GM21381 (cell line): Measurements from ENCODE around the gene LPAR1.

Source experiments
- ATAC-seq: cut with Tn5 transposase; IDR thresholded peaks from one replicate; pipeline ENCODE4 v1.9.1; 2021; ENCODE audit warnings: mild to moderate bottlenecking, moderate library complexity; ENCODE audit not compliant: unreplicated experiment

The LPAR1 gene

GRCh38 chr9:111004936-111005335 lies 33.3 kb downstream of the LPAR1 start:
- no peak for ATAC-seq

- ATAC-seq: no peak
Observed at GRCh38 chr9:111003182-111003581, 35.1 kb downstream of the LPAR1 start.

- ATAC-seq: no peak
Observed at GRCh38 chr9:111001526-111001925, 36.7 kb downstream of the LPAR1 start.

GRCh38 chr9:111000202-111000601 lies 38.1 kb downstream of the LPAR1 start:
- no peak for ATAC-seq

DNA sequence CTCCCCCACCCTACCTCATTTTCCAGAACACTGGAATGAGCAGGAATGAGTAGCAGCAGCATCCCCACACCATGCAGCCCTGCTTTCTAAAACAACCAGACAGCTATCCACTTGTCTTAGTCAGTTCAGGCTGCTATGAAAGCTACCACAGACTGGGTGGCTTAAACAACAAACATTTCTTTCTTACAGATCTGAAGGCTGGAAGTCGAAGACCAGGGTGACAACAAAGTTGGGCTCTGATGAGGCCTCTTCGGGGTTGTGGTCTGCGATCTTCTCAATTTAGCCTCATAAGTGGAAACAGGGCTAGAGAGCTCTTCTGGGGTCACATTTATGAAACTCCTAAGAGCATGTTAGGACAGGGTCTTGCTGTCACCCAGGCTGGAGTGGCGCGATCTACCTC lies 38.9 kb downstream of the LPAR1 start:
- no peak for ATAC-seq

- no peak for ATAC-seq
Observed at GRCh38 chr9:110997847-110998246, 40.4 kb downstream of the LPAR1 start.

DNA sequence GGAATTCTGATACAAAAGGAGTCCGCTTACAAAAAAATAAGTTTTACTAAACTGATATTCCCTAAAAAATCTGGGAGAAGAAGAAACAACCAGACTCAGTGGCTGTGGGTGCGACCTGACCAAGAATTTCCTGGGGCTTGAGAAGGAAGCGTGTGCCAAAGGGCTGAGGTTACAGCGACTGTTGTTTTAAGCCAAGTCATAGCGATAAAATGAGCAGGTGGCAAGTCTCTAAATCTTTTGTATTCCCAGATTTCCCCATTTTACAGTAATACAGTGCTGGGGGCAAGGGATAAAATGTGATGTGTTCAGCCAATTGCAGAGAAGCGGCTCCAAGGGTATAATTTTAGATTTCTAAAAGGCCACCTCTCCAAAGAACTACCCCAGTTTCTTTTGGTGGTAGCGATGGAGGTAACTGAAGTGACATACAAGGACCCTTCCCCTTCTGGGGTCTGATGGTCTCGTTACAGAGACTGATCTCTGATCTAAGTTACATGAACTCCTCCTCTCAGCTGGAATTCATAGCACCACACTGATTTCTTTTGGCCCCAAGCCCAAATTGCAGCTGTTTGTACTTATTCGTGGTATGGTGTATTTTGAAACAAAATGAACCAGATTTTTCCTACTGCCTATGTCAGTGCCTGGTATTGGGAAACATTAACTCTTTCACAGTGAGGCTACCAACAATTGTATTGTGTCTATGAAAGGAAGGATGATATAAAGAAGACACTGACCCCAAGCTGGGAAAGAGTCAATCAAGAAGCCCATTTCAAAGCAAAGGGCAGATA lies 41.6 kb downstream of the LPAR1 start:
- no peak for ATAC-seq

DNA sequence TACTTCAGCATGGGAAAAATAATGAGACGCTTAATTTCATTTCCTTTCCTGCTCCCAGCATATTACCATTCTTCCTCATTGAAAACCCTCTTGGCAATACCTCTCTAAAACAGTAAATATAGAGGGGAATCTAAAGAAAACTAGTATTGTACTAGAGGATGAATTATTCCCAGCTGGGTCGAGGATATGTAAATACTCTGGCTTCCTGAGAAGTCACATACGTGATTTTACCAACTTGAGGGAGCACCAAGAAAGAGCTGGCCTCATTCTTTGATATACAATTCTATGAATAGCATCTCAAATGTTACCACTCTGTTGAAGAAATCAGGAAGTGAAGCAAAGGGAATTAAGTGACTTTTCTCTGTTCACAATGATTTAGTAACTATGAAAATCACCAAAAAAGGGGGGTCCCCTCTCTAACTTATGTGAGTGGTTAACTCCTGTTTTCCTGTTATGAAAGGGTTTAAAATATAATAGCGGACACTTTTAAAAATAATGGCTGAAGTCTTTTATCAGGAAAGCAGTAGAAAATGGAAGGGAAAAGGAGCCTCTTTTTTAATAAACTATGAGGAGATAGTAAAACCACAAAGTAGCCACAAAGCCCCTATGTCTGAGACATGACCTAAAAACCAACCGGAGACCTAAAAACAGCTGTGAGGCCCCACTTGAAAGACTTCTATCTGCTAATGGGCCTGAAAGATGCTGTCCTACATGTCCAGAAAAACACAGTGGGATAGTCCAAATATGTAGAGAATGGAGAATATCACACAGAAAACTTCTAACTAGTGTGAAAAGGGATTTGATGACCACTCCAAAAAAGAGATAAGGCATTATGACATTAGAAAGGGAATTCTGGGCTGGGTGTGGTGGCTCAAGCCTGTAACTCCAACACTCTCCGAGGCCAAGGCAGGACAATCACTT lies 42.6 kb downstream of the LPAR1 start:
- ATAC-seq: no peak

DNA sequence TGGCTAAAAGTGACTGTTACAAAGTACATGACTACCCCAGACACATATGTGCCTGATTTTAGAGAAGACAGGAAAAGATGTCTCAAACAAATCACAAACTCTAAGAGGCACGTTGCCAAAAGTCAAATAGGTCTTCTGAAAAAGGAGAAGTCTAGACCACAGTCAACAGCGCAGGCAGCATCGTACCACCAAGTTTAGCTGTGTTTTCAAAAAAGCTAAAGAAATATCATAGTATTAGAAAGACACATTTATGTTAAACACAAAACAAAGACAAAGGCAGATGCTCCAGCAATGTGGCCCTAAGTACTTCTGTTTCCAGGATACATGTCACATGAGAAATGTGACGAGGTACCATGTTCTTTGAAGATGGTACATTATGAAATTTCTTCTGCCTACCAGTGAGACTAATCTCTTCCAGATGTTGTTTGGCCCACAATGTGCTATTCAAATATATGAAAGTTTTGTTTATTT lies 43.5 kb downstream of the LPAR1 start:
- ATAC-seq: no peak

GRCh38 chr9:110990481-110990880 lies 47.8 kb downstream of the LPAR1 start:
- ATAC-seq: no peak

DNA sequence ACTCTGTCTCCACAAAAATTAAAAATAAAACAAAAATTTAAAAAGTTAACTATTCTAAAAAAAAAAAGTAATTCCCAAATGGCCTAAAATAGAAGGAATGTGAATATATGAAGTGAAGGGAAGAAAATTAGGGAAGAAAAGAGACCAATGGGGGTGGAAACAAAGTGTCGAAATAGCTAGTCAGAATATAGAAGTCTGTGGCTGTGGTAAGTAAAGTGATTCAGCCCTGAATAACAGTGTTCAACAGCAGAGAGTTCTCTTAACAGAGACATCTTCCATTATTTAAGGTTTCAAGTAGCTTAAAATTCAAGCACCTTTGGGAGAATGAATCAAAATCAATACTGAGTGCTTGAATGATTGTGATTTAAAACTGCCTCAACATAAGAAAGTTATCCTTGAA lies 51.7 kb downstream of the LPAR1 start:
- no peak for ATAC-seq

DNA sequence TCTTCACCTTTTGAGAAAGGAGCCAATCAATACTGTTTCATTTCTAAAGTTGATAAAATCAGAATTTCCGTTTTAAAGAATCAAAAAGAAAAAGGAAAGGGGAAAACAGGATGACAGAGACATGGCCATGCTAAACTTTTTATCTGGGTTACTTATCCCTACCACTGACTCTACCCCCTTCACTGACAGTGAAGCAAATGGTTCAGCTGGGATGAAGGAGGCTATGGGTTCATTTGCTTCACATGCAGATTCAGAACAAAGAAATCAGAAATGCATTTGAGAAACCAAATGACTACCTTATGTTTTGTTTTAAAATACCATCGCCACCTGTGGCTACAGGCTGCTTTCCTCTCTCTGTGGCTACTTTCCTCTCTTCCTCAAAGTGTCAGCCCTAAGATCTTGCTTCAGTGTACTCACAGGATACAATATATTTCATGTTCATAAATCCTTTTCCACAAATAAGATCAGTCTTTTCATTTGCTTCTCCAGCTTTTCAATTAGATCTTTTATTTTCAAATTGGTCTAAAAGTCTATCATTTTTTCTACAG lies 53.3 kb downstream of the LPAR1 start:
- ATAC-seq: no peak

DNA sequence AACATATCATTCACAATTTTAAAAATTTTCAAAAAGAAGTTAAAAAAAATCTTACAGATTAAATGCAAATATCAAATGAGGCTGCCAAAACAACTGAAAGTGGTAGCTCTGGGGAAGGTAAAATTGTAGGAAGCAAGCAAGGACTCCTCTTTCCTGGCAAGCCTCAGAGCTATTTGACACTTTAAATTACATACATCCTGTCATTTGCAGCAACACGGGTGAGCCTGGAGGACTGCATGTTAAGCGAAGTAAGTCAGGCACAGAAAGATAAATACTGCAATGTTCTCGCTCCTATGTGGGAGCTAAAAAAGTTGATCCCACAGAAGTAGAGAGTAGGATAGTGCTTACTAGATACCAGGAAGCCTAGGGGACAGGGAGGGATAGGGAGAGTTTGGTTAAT lies 58.0 kb downstream of the LPAR1 start:
- ATAC-seq: no peak

DNA sequence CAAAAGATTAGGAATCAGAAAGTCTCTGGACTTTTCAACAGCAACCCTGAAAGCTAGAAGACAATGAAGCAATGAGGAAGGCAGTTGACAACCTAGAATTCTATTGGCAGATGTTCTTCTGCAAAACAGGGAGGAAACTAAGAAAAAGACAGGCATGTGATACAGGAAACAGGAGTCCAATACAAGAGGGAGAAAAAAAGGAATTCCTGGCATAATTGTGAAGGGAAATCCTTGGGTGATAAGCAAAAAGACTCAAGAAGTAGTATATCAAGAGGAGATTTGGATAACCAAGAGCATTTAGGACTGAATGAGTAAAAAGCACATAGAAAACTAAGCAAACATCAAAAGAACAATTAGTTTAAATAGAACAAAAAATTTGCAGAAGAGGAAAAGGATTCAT lies 58.6 kb downstream of the LPAR1 start:
- no peak for ATAC-seq

- ATAC-seq: no peak
Observed at GRCh38 chr9:110978516-110978915, 59.8 kb downstream of the LPAR1 start.

DNA sequence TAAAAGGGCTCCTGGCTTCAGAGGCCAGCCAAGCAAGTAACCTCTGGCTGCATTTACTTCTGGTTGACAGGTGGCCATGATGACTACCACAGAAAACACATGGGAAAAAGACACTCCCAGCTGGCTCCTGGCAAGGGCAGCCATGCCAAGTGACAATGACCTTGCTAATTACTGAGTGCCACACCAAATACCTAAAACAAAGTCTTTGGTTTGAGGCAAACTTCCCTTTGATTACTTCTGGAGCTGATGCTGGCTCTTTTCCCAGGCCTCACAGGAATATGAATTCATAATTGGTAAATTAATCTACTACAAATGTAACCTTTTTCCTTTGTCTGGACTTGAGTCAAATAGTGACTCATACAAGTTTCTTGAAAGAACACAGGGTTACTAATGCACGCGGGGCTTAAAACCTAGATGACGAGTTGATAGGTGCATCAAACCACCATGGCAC lies 61.0 kb downstream of the LPAR1 start:
- no peak for ATAC-seq

- ATAC-seq: no peak
Observed at GRCh38 chr9:110975969-110976368, 62.3 kb downstream of the LPAR1 start.

- ATAC-seq: no peak
Observed at GRCh38 chr9:110975278-110975677, 63.0 kb downstream of the LPAR1 start.

- ATAC-seq: no peak
Observed at GRCh38 chr9:110971705-110972104, 66.6 kb downstream of the LPAR1 start.

GRCh38 chr9:110971234-110971633 lies 67.0 kb downstream of the LPAR1 start:
- no peak for ATAC-seq

DNA sequence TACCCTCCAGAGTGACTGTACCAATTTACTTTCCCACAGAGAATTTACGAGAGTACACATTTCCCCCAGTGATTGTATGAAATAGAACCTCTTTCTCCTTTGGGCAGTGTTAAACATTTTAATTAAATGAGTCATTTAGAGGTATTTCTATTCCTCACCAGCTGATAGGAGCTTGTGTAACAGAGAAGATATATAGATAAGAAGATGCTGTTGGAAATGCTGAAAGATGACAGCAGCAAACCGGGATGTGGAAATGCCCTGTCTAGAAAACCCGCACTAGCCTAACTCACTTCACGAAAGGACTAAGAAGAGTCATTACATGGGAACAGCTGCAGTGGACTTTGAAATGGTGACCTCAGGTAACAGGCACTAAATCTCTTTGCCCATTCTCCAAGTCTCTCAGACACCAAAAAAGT lies 68.3 kb downstream of the LPAR1 start:
- ATAC-seq: no peak

DNA sequence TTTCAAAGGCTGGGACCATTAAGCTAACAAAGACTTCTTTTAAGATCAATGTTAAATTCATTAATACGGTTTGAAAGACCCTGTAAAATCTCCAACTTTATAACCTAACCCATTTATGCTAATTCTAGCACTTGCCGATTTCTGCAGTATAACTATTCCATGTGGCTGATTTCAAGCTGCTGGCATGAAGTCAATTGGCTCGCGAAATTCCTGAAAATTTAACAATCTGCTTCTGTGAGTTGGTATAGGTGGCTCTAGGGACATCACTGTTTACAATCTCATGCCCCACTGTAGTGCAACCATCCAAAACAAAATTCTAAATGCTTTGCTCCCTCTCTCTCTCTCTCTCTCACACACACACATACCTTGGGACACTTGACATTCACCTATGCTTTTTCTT lies 70.2 kb downstream of the LPAR1 start:
- no peak for ATAC-seq
